Activated CD4-positive, alpha-beta T cell treated with anti-CD3 and anti-CD28 coated beads, Interleukin-2, amount 10 ng/mL, durations not matched to agents 7 days and 5 days (primary cell): ENCODE data around the gene GOLGA6B. TPM values are rescaled to one million over a fixed set of nuclear protein-coding genes. Genes with fewer than 3 reads are reported as not detected.
"Not testable (repeated sequence)": the region's sequence is repeated elsewhere in the genome, so short reads cannot be mapped to it uniquely, and the experiment has no call there.

Experiments used
- CTCF ChIA-PET: fragments of 350-600 bp; sonication (Branson Sonifier 250); formaldehyde crosslinking; loops from one replicate; lab custom pipeline; 2021; ENCODE audit warnings: antibody characterized with exemption; lab: Charles Lee
- POLR2A ChIA-PET: fragments of 350-600 bp; sonication (Branson Sonifier 250); formaldehyde crosslinking; loops from one replicate; lab custom pipeline; 2021; ENCODE audit warnings: antibody characterized with exemption; lab: Charles Lee
- DNase-seq: peaks from one replicate; pipeline ENCODE4 v3.0.0-alpha.2; 2020
- H3K27ac Mint-ChIP-seq: one replicate; pipeline ENCODE4 v1.8.0; 2021; ENCODE audit warnings: mild to moderate bottlenecking, moderate library complexity, mixed read lengths
- H3K27me3 Mint-ChIP-seq: one replicate; pipeline ENCODE4 v1.8.0; 2021; ENCODE audit warnings: mixed read lengths
- H3K36me3 Mint-ChIP-seq: one replicate; pipeline ENCODE4 v1.8.0; 2021; ENCODE audit warnings: low read depth, mixed read lengths
- H3K4me1 Mint-ChIP-seq: one replicate; pipeline ENCODE4 v1.8.0; 2021; ENCODE audit warnings: mixed read lengths
- H3K4me3 Mint-ChIP-seq: one replicate; pipeline ENCODE4 v1.8.0; 2021; ENCODE audit warnings: mild to moderate bottlenecking, moderate library complexity, mixed read lengths
- H3K9me3 Mint-ChIP-seq: one replicate; pipeline ENCODE4 v1.8.0; 2021; ENCODE audit warnings: mixed read lengths
- total RNA-seq, 2 experiments: library from RNA; stranded (reverse); gene quantifications; one replicate each; pipeline ENCODE4 v1.2.3, GENCODE V29; 2021

GOLGA6B gene, protein sequence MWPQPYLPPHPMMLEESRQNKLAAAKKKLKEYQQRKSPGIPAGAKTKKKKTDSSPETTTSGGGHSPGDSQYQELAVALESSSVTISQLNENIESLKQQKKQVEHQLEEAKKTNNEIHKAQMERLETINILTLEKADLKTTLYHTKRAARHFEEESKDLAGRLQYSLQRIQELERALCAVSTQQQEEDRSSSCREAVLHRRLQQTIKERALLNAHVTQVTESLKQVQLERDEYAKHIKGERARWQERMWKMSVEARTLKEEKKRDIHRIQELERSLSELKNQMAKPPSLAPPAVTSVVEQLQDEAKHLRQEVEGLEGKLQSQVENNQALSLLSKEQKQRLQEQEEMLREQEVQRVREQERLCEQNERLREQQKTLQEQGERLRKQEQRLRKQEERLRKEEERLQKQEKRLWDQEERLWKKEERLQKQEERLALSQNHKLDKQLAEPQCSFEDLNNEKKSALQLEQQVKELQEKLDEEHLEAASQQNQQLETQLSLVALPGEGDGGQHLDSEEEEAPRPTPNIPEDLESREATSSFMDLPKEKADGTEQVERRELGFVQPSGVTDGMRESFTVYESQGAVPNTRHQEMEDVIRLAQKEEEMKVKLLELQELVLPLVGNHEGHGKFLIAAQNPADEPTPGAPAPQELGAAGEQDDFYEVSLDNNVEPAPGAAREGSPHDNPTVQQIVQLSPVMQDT
- total RNA-seq: not detected

DNA sequence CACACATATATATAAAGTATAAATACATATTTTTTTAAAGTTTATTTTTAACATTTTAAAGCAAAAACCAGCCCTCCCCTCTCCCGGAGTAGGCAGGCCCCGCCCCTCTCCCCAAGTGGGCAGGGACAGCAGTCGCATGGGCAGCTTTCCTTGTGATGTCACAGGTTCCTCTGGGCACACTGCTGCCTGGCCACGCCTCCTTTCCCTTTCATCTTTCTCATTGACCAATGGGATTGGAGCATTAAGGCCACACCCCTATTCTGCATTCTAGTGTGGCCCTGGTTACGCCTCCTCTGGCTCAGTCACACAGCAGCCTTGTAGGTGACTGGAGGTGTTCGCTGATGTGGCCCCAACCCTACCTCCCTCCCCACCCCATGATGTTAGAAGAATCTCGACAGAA, at the start of gene GOLGA6B:
GOLGA6B (plus strand) TSS at position 301 of the 400 bp plus-strand sequence; CDS start at position 342, 41 bp downstream.
- CTCF ChIA-PET, H3K27ac Mint-ChIP-seq, H3K36me3 Mint-ChIP-seq, DNase-seq, H3K27me3 Mint-ChIP-seq, H3K9me3 Mint-ChIP-seq, H3K4me1 Mint-ChIP-seq, POLR2A ChIA-PET, H3K4me3 Mint-ChIP-seq: not testable (repeated sequence)

DNA sequence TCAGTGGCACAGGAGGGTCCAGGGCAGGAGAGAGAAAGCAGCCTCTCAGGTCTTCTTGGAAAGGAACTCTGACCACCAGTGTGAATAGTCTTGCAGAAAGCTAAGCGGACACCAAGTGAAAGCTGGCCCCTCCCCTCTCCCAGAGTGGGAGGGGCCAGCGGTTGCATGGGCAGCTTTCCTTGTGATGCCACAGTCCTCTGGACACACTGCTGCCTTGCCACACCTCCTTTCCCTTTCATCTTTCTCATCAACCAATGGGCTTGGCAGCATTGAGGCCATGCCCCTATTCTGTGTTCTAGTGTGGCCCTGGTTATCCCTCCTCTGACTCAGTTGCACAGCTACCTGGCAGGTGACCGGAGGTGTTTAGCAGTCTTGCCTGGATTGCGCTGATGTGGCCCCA, 49.7 kb upstream of the GOLGA6B start:
- Mint-ChIP-seq H3K27me3 (no peaks in the 10 kb centered on the region), H3K4me3 (no peak overlapping the region), H3K27ac (no peak overlapping the region), H3K4me1 (no peaks in the 10 kb centered on the region), H3K9me3 (no peaks in the 10 kb centered on the region), H3K36me3 (no peaks in the 10 kb centered on the region)
- no peak for DNase-seq
- ChIA-PET POLR2A (no interaction called here), CTCF (no interaction called here)

DNA sequence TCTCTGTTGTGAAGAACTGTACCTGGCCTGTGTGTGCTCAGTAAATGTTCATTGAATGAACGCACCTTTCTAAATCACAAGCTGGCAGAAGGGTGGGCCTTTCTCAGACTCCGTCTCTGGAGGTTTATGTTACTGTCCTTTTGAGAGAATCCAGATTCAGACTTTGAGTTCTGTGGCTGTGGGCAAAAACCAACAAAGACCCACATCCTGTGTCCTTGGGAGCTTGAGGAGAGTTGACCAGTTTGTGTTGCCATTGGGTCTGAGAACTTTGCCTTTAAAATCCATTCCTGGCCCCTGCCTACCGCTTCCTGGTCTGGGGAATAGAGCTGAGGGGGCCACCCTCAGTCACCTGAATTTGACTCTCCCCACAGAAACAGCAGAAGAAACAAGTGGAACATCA, 46.4 kb upstream of the GOLGA6B start:
- H3K27ac Mint-ChIP-seq, H3K9me3 Mint-ChIP-seq, H3K27me3 Mint-ChIP-seq, H3K4me3 Mint-ChIP-seq, H3K36me3 Mint-ChIP-seq, CTCF ChIA-PET, POLR2A ChIA-PET, H3K4me1 Mint-ChIP-seq, DNase-seq: not testable (repeated sequence)

DNA sequence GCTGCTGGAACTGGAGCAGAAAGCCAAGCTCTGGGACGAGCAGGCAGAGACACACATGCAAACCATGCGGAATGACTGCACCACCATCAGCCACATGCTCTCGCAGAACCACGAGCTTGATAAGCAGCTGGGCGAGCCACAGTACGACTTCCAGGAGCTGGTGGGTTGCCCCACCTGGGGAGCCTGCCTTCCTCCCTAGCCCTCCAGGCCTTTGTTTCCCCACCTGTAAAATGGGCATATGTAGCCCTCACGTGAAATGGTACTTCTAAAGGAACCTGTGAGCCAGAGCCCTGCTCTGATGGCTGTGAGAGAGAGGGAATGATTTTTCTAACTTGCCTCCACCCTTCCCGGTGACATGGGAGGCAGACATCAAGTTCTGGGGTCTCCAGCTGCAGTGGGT, 44.6 kb upstream of the GOLGA6B start:
- no peak for DNase-seq
- H3K27me3 Mint-ChIP-seq: no peaks in the 10 kb centered on the region
- no peaks in the 10 kb centered on the region for H3K36me3 Mint-ChIP-seq
- no peak overlapping the region for H3K4me3 Mint-ChIP-seq
- ChIA-PET CTCF (interaction anchor here (0.5 to 0.6 kb wide), 2 partner anchors 19 to 289 kb away, joined by 3 to 5 read pairs; no protein-coding TSS in a partner anchor), POLR2A (no interaction called here)
- no peak overlapping the region for H3K27ac Mint-ChIP-seq
- H3K9me3 Mint-ChIP-seq: no peaks in the 10 kb centered on the region
- no peaks in the 10 kb centered on the region for H3K4me1 Mint-ChIP-seq

DNA sequence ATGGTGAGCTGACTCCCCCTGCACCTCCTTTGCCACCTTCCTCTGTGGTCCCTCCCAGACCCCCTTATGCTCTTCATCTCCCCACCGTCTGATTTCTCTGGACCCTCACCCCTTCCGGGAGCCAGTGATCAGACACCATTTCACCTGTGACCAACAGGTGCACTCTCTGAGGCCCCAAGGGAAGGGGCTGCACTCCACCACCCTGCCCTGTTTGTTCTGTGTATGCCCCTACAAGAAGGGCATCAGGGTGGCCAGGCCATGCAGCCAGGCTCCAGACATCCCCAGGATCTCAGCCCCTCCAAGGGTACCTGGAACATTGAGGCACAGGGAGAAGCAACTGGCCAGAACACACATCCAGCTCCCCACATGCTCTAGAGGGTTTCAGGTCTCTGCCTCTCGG, 42.2 kb upstream of the GOLGA6B start:
- H3K9me3 Mint-ChIP-seq, H3K4me3 Mint-ChIP-seq, H3K27me3 Mint-ChIP-seq, H3K36me3 Mint-ChIP-seq, POLR2A ChIA-PET, DNase-seq, H3K27ac Mint-ChIP-seq, CTCF ChIA-PET: not testable (repeated sequence)
- H3K4me1 Mint-ChIP-seq: peaks cover 10% of the 10 kb centered on the region

DNA sequence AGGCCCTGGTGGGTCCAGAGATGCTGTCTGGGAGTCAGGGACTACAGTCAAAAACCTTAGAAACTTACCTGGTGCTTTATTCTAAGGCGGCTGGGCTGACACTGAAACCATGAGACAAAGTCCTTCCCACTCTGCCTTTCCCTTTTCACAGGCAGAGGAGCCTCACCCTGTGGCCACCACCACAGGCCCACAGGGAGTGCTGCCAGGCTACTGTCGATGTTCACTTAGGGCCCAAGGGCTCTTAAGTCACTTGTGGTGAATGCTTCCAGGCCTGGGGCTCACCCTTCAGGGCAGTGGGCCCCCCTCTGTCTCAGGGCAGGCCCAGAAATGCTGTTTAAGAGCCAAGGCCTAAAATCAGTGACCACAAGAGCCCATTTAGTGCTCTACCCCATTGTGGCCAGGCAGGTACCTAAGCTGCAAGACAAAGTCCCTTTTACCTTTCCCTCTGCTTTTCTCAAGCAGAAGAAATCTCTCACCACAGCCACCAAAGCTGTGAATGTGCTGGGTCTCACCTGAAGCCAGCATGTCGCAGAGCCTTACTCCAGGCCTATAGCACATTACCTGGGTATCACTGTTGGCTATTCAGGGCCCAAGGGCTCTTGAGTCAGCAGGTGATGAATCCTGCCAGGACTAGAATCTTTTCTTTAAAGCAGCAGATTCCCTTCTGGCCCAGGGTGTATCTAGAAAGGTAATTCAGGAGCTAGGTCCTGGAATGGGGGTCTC, 39.5 kb upstream of the GOLGA6B start:
- Mint-ChIP-seq H3K9me3 (no peaks in the 10 kb centered on the region), H3K4me1 (peaks cover 10% of the 10 kb centered on the region), H3K4me3 (no peak overlapping the region), H3K36me3 (no peaks in the 10 kb centered on the region), H3K27ac (no peak overlapping the region), H3K27me3 (no peaks in the 10 kb centered on the region)
- no peak for DNase-seq
- POLR2A ChIA-PET: no interaction called here
- CTCF ChIA-PET: no interaction called here

DNA sequence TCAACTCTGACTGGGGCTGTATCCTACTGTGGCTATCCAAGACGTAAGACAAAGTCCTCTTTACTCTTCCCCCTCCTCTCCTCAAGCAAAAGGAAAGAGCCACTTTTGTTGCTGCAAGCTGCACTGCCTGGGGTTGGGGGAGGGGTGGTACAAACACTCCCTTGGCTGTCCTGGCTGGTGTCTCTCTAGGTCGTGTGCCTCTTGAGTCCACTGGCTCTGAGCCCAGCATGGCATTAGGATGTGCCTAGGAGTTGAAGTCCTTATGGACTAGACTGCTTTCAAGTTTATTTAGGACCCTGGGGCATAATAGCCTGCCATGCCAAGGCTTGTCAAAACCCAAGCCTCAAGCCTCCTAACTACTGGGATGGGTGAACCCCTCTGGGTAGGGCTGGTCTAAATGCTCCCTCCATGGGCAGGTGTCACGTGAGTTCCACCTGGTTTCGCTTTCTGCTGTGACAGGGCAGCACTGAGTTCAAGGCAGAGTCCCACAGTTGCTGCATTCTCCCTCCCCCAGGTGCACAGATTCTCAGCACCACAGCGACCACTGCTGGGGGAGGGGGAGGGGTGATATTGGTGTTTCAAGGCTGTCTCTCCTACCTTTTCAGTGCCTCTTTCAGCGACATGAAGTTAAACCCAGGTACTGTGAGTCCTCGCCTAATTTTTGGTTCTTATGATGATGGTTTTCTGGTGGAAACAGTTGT, 38.8 kb upstream of the GOLGA6B start:
- peak; percentile 45 for DNase-seq
- H3K4me3 Mint-ChIP-seq, H3K9me3 Mint-ChIP-seq, H3K36me3 Mint-ChIP-seq, H3K27me3 Mint-ChIP-seq, CTCF ChIA-PET, H3K27ac Mint-ChIP-seq, POLR2A ChIA-PET: not testable (repeated sequence)
- H3K4me1 Mint-ChIP-seq: peaks cover 10% of the 10 kb centered on the region

DNA sequence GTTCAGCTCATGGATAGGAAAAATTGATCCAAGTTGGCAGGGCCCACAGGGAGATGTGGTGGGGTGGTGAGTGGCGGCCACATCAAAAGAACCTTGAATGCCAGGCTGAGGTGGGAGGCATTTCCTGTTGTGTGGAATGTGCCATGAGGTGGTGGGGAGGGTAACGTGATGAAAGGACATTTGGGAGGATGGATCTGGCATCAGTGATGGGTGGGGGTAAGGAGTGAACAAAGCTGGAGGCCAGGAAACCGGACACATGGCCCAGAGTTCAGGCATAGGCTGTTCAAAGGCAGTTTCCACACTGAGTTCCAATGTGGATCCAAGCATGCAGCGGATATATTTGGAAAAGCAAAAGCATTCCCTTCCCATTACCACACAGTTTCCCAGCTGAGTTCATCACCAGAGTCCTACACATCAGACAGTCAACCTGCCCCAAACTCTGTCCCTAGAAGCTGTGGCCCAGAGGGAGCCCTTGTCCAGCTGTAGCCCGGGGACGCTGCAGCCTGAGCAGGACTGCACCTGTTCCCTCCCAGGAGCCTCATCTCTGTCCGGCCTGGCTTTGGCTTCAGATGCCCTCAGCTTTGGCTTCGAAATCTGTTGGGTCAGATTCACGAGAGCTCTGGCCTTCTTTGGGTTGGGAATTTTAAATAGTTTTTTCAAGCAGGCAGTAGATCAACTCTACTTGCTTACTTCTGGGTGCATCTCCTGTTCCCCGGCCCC, 37.8 kb upstream of the GOLGA6B start:
- H3K27me3 Mint-ChIP-seq: no peaks in the 10 kb centered on the region
- DNase-seq: no peak
- POLR2A ChIA-PET: no interaction called here
- H3K4me1 Mint-ChIP-seq: peaks cover 10% of the 10 kb centered on the region
- peak overlapping the region; percentile 48 for H3K27ac Mint-ChIP-seq
- H3K9me3 Mint-ChIP-seq: no peaks in the 10 kb centered on the region
- H3K36me3 Mint-ChIP-seq: no peaks in the 10 kb centered on the region
- no peak overlapping the region for H3K4me3 Mint-ChIP-seq
- CTCF ChIA-PET: no interaction called here

DNA sequence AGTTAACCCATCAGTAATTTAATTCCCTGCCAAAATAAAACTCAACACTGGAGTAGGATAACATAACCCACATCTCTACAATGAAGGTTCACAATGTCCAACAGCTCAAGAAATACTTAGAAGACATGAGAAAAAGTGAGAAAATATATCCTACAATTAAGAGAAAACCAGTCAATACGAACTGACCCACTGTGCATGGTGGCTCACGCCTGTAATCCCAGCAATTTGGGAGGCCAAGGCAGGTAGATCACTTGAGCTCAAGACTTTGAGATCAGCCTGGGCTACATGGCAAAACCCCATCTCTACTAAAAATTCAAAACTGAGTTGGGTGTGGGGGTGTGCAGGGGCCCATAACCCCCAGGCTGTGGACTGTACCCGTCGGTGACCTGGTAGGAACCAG, 30.6 kb upstream of the GOLGA6B start:
- H3K4me3 Mint-ChIP-seq, H3K27ac Mint-ChIP-seq, H3K27me3 Mint-ChIP-seq, DNase-seq, H3K4me1 Mint-ChIP-seq, CTCF ChIA-PET, H3K36me3 Mint-ChIP-seq, H3K9me3 Mint-ChIP-seq: not testable (repeated sequence)
- POLR2A ChIA-PET: interaction anchor here (0.6 kb wide), 1 partner anchor 686 kb away, joined by 4 read pairs; no protein-coding TSS in a partner anchor

DNA sequence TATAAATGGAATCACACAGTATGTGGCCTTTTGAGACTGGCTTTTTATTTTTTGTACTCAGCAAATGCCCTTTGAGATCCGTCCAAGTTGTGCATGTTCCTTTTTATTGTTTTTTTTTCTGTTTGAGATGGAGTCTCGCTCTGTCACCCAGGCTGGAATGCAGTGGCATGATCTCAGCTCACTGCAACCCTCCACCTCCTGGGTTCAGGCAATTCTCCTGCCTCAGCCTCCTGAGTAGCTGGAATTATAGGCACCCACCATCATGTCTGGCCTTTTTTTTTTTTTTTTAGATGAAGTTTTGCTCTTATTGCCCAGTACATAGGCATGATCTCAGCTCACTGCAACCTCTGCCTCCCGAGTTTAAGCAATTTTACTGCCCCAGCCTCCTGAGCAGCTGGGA, 28.3 kb upstream of the GOLGA6B start:
- H3K9me3 Mint-ChIP-seq, CTCF ChIA-PET, H3K4me3 Mint-ChIP-seq, H3K27ac Mint-ChIP-seq, H3K4me1 Mint-ChIP-seq, DNase-seq, POLR2A ChIA-PET, H3K36me3 Mint-ChIP-seq, H3K27me3 Mint-ChIP-seq: not testable (repeated sequence)

DNA sequence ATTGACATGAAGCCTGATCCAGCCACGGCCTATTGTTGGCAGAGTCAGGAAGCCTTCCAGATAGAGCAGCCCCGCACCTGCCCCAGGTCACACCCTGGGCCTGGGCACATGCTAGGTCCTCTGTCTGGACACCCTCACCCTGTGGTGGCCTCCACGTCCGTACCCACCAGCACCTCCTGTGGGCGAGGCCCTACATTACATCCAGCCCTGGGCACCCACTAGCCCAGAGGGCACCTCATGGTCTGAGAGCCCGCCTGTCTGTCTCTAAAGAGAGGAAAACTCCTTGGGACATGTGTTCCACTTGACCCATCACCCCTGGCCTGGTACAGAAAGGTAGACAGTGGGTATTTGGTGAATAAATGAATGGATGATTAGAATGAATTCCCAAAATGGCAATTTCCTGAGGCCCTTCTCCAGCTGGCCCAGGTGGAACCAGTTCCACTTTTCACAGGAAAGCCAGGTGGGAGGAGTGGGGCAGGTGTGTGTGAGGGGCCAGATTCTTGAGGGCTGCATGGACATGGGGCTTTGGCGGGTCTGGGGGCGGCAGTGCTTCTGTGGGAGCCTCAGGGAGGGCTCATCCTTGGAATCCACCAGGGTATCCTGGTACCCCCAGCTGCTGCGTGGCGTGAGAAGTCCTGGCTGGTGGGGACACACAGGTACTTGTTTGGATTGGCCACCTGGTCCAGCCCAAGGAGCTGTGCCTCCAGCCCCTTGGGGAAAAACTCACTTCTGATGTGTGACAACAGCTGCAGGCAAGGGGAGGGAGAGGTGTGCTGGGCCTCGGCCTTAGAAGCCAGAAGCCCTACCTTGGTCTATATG, 26.0 kb upstream of the GOLGA6B start:
- POLR2A ChIA-PET, DNase-seq, H3K9me3 Mint-ChIP-seq, H3K27me3 Mint-ChIP-seq, H3K4me1 Mint-ChIP-seq, H3K27ac Mint-ChIP-seq, CTCF ChIA-PET, H3K4me3 Mint-ChIP-seq, H3K36me3 Mint-ChIP-seq: not testable (repeated sequence)
